ENCODE measurements around the gene VPS13D.

The VPS13D gene

GRCh38 chr1:12230549-12231275 is 882 bp downstream of the VPS13D start:
- no peak for DNase-seq (ENCODE audit: low read depth in 1 of 2, low spot score in 1 of 2)

- no peak for DNase-seq (ENCODE audit: low read depth in 1 of 2, low spot score in 1 of 2)
These were observed 1.4 kb downstream of the VPS13D start for GRCh38 chr1:12231276-12231595.

GRCh38 chr1:12232221-12232620 is 2.4 kb downstream of the VPS13D start:
- no peak for DNase-seq (ENCODE audit: low read depth in 1 of 2, low spot score in 1 of 2)

GRCh38 chr1:12244078-12244477 is 14.2 kb downstream of the VPS13D start:
- DNase-seq (ENCODE audit: low read depth in 1 of 2, low spot score in 1 of 2) = no peak

GRCh38 chr1:12244585-12244984 is 14.8 kb downstream of the VPS13D start:
- DNase-seq (ENCODE audit: low read depth in 1 of 2, low spot score in 1 of 2) = no peak

GRCh38 chr1:12245116-12245515 is 15.3 kb downstream of the VPS13D start:
- no peak for DNase-seq (ENCODE audit: low read depth in 1 of 2, low spot score in 1 of 2)

- DNase-seq (ENCODE audit: low read depth in 1 of 2, low spot score in 1 of 2) = no peak
These were observed 15.9 kb downstream of the VPS13D start for GRCh38 chr1:12245733-12246132.

- no peak for DNase-seq (ENCODE audit: low read depth in 1 of 2, low spot score in 1 of 2)
These were observed 16.8 kb downstream of the VPS13D start for GRCh38 chr1:12246584-12246983.

GRCh38 chr1:12249181-12249580 is 19.4 kb downstream of the VPS13D start:
- DNase-seq (ENCODE audit: low read depth in 1 of 2, low spot score in 1 of 2) = no peak

- DNase-seq (ENCODE audit: low read depth in 1 of 2, low spot score in 1 of 2) = no peak
These were observed 19.9 kb downstream of the VPS13D start for GRCh38 chr1:12249748-12250147.

- no peak for DNase-seq (ENCODE audit: low read depth in 1 of 2, low spot score in 1 of 2)
These were observed 21.6 kb downstream of the VPS13D start for GRCh38 chr1:12251442-12251841.

GRCh38 chr1:12255913-12256312 is 26.1 kb downstream of the VPS13D start:
- no peak for DNase-seq (ENCODE audit: low read depth in 1 of 2, low spot score in 1 of 2)

GRCh38 chr1:12258272-12258671 is 28.4 kb downstream of the VPS13D start:
- no peak for DNase-seq (ENCODE audit: low read depth in 1 of 2, low spot score in 1 of 2)

- no peak for DNase-seq (ENCODE audit: low read depth in 1 of 2, low spot score in 1 of 2)
These were observed 39.5 kb downstream of the VPS13D start for GRCh38 chr1:12269351-12269750.

- DNase-seq (ENCODE audit: low read depth in 1 of 2, low spot score in 1 of 2) = no peak
These were observed 41.2 kb downstream of the VPS13D start for GRCh38 chr1:12271033-12271432.

GRCh38 chr1:12272770-12273169 is 42.9 kb downstream of the VPS13D start:
- DNase-seq (ENCODE audit: low read depth in 1 of 2, low spot score in 1 of 2) = no peak

GRCh38 chr1:12275370-12275769 is 45.5 kb downstream of the VPS13D start:
- peak in 1 of 2 donors; percentile 5 for DNase-seq (ENCODE audit: low read depth in 1 of 2, low spot score in 1 of 2)

GRCh38 chr1:12276225-12276624 is 46.4 kb downstream of the VPS13D start:
- no peak for DNase-seq (ENCODE audit: low read depth in 1 of 2, low spot score in 1 of 2)

- DNase-seq (ENCODE audit: low read depth in 1 of 2, low spot score in 1 of 2) = no peak
These were observed 49.2 kb downstream of the VPS13D start for GRCh38 chr1:12279003-12279402.

GRCh38 chr1:12279728-12280464 is 50.1 kb downstream of the VPS13D start:
- DNase-seq (ENCODE audit: low read depth in 1 of 2, low spot score in 1 of 2) = no peak

GRCh38 chr1:12282142-12282541 is 52.3 kb downstream of the VPS13D start:
- no peak for DNase-seq (ENCODE audit: low read depth in 1 of 2, low spot score in 1 of 2)

- DNase-seq (ENCODE audit: low read depth in 1 of 2, low spot score in 1 of 2) = no peak
These were observed 54.7 kb downstream of the VPS13D start for GRCh38 chr1:12284486-12284885.

Measured in activated T-helper 1 cell treated with anti-CD3 and anti-CD28 coated beads, Interleukin-2, amount 50 U/mL, for 16 hours (primary cell).